HepG2 (cell line): Measurements from ENCODE around the gene HSF4. TPM values are rescaled to one million over a fixed set of nuclear protein-coding genes. Genes with fewer than 3 reads are reported as not detected.

Source experiments
- ADNP ChIP-seq: sonication (generic); formaldehyde crosslinking; IDR thresholded peaks from 2 replicates; pipeline ENCODE4 v1.4.0; 2020; ENCODE audit warnings: missing genetic modification reagents
- BATF2 ChIP-seq: sonication (generic); formaldehyde crosslinking; IDR thresholded peaks from 2 replicates; pipeline ENCODE4 v1.8.0; 2022; ENCODE audit warnings: mild to moderate bottlenecking, missing genetic modification reagents, moderate library complexity
- BCLAF1 ChIP-seq: fragments of 450-650 bp; IDR thresholded peaks from 2 replicates; pipeline ENCODE4 v1.6.1; 2017; ENCODE audit warnings: mild to moderate bottlenecking
- FOXJ3 ChIP-seq: sonication (generic); formaldehyde crosslinking; IDR thresholded peaks from 2 replicates; pipeline ENCODE4 v1.4.0; 2020; ENCODE audit warnings: missing genetic modification reagents, mild to moderate bottlenecking, borderline replicate concordance
- FOXO1 ChIP-seq: sonication (generic); formaldehyde crosslinking; IDR thresholded peaks from 2 replicates; pipeline ENCODE4 v1.4.0; 2020; ENCODE audit warnings: missing genetic modification reagents
- KDM2A ChIP-seq: sonication (generic); formaldehyde crosslinking; IDR thresholded peaks from 2 replicates; pipeline ENCODE4 v1.4.0; 2020; ENCODE audit warnings: low read depth, missing genetic modification reagents, borderline replicate concordance
- PHF21A ChIP-seq: sonication (generic); formaldehyde crosslinking; IDR thresholded peaks from 2 replicates; pipeline ENCODE4 v1.5.0; 2020; ENCODE audit warnings: mild to moderate bottlenecking, missing genetic modification reagents
- RFXAP ChIP-seq: sonication (generic); formaldehyde crosslinking; IDR thresholded peaks from 2 replicates; pipeline ENCODE4 v1.4.0; 2020; ENCODE audit warnings: missing genetic modification reagents, borderline replicate concordance
- THYN1 ChIP-seq: sonication (generic); formaldehyde crosslinking; IDR thresholded peaks from 2 replicates; pipeline ENCODE4 v1.8.1; 2023; ENCODE audit warnings: low read depth, mild to moderate bottlenecking, moderate library complexity, missing genetic modification reagents, borderline replicate concordance
- TMF1 ChIP-seq: sonication (generic); formaldehyde crosslinking; IDR thresholded peaks from 2 replicates; pipeline ENCODE4 v1.8.1; 2022; ENCODE audit warnings: low read depth, missing genetic modification reagents
- ZBTB26 ChIP-seq: IDR thresholded peaks from 2 replicates; pipeline ENCODE4 v1.6.1; 2016; ENCODE audit warnings: missing compliant biosample characterization, missing genetic modification reagents, borderline replicate concordance
- ZC3H4 ChIP-seq: sonication (generic); formaldehyde crosslinking; IDR thresholded peaks from 2 replicates; pipeline ENCODE4 v1.4.0; 2020; ENCODE audit warnings: missing genetic modification reagents, borderline replicate concordance
- ZNF280D ChIP-seq: sonication (generic); formaldehyde crosslinking; IDR thresholded peaks from 2 replicates; pipeline ENCODE4 v1.5.1; 2020; ENCODE audit warnings: mild to moderate bottlenecking, missing genetic modification reagents
- ZNF766 ChIP-seq: sonication (generic); formaldehyde crosslinking; IDR thresholded peaks from 2 replicates; pipeline ENCODE4 v1.5.0; 2020; ENCODE audit warnings: missing genetic modification reagents, borderline replicate concordance
- polyA plus RNA-seq, 8 experiments: library from polyadenylated mRNA; depleted of rRNA in 3 of 8; stranded (reverse) in 7 of 8; unstranded in 1 of 8; fragments of >200 nt; fragmentation: Illumina TruSeq in 4 of 8; extraction: Trizol in 4 of 8; gene quantifications; 2 replicates each; pipeline versions ENCODE4 v1.2.1 to v1.2.3, GENCODE V29; 2011 to 2016; ENCODE audit warnings: low read depth in 4 of 8, missing spikeins in 1 of 8, mixed read lengths in 1 of 8; ENCODE audit not compliant: insufficient read depth in 1 of 8
- total RNA-seq, 5 experiments: library from RNA; depleted of rRNA; stranded (reverse); fragments of >200 nt; fragmentation: Illumina TruSeq; extraction: Trizol; gene quantifications; 2 replicates each; pipeline ENCODE4 v1.2.3, GENCODE V29; 2016; ENCODE audit warnings: low read depth in 1 of 5
- TF ChIP-seq, protein P1 (sequence below): sonication (generic); formaldehyde crosslinking; IDR thresholded peaks from 2 replicates; pipeline ENCODE4 v1.8.0; 2022; ENCODE audit warnings: mild to moderate bottlenecking, missing genetic modification reagents; ENCODE audit not compliant: insufficient replicate concordance
- TF ChIP-seq, protein P2 (sequence below): sonication (generic); formaldehyde crosslinking; IDR thresholded peaks from 2 replicates; pipeline ENCODE4 v1.9.0; 2021; ENCODE audit warnings: missing genetic modification reagents, borderline replicate concordance

HSF4 gene
- total and polyA plus RNA-seq, 2 of the 13 experiments (the other 11 are each of a cell fraction or from before 2014, with no cell fraction given) = 3.5 to 16.9 TPM

GRCh38 chr16:67150833-67151396 is 13.6 kb upstream of the HSF4 start, which contains the start of gene B3GNT9 (continued):
- TF ChIP-seq ZNF766 (CRISPR knock-in tag) (no peak), ZC3H4 (CRISPR knock-in tag) (no peak), KDM2A (CRISPR knock-in tag) (peak; percentile 99), ADNP (CRISPR knock-in tag) (no peak), PHF21A (CRISPR knock-in tag) (no peak), TMF1 (CRISPR knock-in tag) (no peak), FOXO1 (CRISPR knock-in tag) (peak; percentile 5; the same call in 1 of the 2 replicates), THYN1 (0 out of 2 replicates have a peak, but pooled peaks have one; percentile 53), RFXAP (CRISPR knock-in tag) (no peak), ZNF280D (CRISPR knock-in tag) (no peak), ZBTB26 (CRISPR knock-in tag) (no peak), BATF2 (CRISPR knock-in tag) (peak; percentile 45; the same call in 1 of the 2 replicates), FOXJ3 (no peak), BCLAF1 (no peak)
- TF ChIP-seq, protein P1, sequence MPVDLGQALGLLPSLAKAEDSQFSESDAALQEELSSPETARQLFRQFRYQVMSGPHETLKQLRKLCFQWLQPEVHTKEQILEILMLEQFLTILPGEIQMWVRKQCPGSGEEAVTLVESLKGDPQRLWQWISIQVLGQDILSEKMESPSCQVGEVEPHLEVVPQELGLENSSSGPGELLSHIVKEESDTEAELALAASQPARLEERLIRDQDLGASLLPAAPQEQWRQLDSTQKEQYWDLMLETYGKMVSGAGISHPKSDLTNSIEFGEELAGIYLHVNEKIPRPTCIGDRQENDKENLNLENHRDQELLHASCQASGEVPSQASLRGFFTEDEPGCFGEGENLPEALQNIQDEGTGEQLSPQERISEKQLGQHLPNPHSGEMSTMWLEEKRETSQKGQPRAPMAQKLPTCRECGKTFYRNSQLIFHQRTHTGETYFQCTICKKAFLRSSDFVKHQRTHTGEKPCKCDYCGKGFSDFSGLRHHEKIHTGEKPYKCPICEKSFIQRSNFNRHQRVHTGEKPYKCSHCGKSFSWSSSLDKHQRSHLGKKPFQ (CRISPR knock-in tag) = no peak
- TF ChIP-seq, protein P2, sequence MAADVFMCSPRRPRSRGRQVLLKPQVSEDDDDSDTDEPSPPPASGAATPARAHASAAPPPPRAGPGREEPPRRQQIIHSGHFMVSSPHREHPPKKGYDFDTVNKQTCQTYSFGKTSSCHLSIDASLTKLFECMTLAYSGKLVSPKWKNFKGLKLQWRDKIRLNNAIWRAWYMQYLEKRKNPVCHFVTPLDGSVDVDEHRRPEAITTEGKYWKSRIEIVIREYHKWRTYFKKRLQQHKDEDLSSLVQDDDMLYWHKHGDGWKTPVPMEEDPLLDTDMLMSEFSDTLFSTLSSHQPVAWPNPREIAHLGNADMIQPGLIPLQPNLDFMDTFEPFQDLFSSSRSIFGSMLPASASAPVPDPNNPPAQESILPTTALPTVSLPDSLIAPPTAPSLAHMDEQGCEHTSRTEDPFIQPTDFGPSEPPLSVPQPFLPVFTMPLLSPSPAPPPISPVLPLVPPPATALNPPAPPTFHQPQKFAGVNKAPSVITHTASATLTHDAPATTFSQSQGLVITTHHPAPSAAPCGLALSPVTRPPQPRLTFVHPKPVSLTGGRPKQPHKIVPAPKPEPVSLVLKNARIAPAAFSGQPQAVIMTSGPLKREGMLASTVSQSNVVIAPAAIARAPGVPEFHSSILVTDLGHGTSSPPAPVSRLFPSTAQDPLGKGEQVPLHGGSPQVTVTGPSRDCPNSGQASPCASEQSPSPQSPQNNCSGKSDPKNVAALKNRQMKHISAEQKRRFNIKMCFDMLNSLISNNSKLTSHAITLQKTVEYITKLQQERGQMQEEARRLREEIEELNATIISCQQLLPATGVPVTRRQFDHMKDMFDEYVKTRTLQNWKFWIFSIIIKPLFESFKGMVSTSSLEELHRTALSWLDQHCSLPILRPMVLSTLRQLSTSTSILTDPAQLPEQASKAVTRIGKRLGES (CRISPR knock-in tag) = no peak
